Neural cell (in vitro differentiated cells): Measurements from ENCODE around the gene SRC. TPM values are rescaled to one million over a fixed set of nuclear protein-coding genes. Genes with fewer than 3 reads are reported as not detected.

Source experiments
- H2AFZ ChIP-seq: fragments of 200-600, 300-800 bp; sonication (generic), shearing (Covaris generic); 2 replicates; pipeline ENCODE4 v1.6.0; 2014; ENCODE audit warnings: low read depth, mild to moderate bottlenecking, antibody characterized with exemption, low read length, moderate library complexity
- H3F3A ChIP-seq: fragments of 200-600 bp; shearing (Covaris generic); 2 replicates; pipeline ENCODE4 v1.6.1; 2016; ENCODE audit warnings: mild to moderate bottlenecking, moderate library complexity, mixed read lengths, antibody characterized with exemption, low read length; ENCODE audit not compliant: insufficient read depth, poor library complexity, severe bottlenecking
- H3K27ac ChIP-seq: fragments of 200-600, 300-800 bp; sonication (generic), shearing (Covaris generic); 2 replicates; pipeline ENCODE4 v1.5.1; 2014; ENCODE audit warnings: mild to moderate bottlenecking, low read length, moderate library complexity
- H3K27me3 ChIP-seq: fragments of 300-800, 200-600 bp; sonication (generic), shearing (Covaris generic); 2 replicates; pipeline ENCODE4 v1.6.0; 2014; ENCODE audit warnings: mild to moderate bottlenecking, low read depth, low read length, moderate library complexity; ENCODE audit not compliant: insufficient read depth
- H3K36me3 ChIP-seq: fragments of 300-800, 200-600 bp; sonication (generic), shearing (Covaris generic); 2 replicates; pipeline ENCODE4 v1.5.1; 2014; ENCODE audit warnings: mild to moderate bottlenecking, antibody characterized with exemption, low read length, moderate library complexity; ENCODE audit not compliant: insufficient read depth
- H3K4me2 ChIP-seq: fragments of 300-800, 200-600 bp; sonication (generic), shearing (Covaris generic); 2 replicates; pipeline ENCODE4 v1.6.0; 2014; ENCODE audit warnings: mild to moderate bottlenecking, low read length
- H3K4me3 ChIP-seq: fragments of 300-800, 200-600 bp; sonication (generic), shearing (Covaris generic); 2 replicates; pipeline ENCODE4 v1.5.1; 2014; ENCODE audit warnings: mild to moderate bottlenecking, low read length, moderate library complexity
- H3K79me2 ChIP-seq: fragments of 200-600 bp; shearing (Covaris generic); replicated peaks from 2 replicates; pipeline ENCODE4 v1.6.0; 2014; ENCODE audit warnings: mild to moderate bottlenecking, low read length, moderate library complexity; ENCODE audit not compliant: insufficient read depth
- H3K9ac ChIP-seq: fragments of 300-800, 200-600 bp; sonication (generic), shearing (Covaris generic); 2 replicates; pipeline ENCODE4 v1.6.1; 2016; ENCODE audit warnings: mild to moderate bottlenecking, low read length, mixed read lengths
- H3K9me2 ChIP-seq: fragments of 200-600 bp; shearing (Covaris generic); 2 replicates; pipeline ENCODE4 v1.6.1; 2016; ENCODE audit warnings: mild to moderate bottlenecking, low read length, mixed read lengths; ENCODE audit not compliant: insufficient read depth
- H3K9me3 ChIP-seq: fragments of 200-600, 300-800 bp; sonication (generic), shearing (Covaris generic); 2 replicates; pipeline ENCODE4 v1.6.1; 2016; ENCODE audit warnings: mild to moderate bottlenecking, mixed run types, low read length, moderate library complexity, mixed read lengths
- H4K20me1 ChIP-seq: fragments of 200-600 bp; shearing (Covaris generic); 2 replicates; pipeline ENCODE4 v1.6.1; 2016; ENCODE audit warnings: mild to moderate bottlenecking, mixed run types; ENCODE audit not compliant: insufficient read depth
- EP300 ChIP-seq: fragments of 450-650 bp; conservative IDR thresholded peaks from 2 replicates; pipeline ENCODE4 v1.6.1; 2014; ENCODE audit warnings: antibody characterized with exemption, mild to moderate bottlenecking, moderate library complexity; ENCODE audit not compliant: poor library complexity, severe bottlenecking
- EZH2 ChIP-seq: fragments of 200-600, 300-800 bp; shearing (Covaris generic), sonication (generic); IDR thresholded peaks from 2 replicates; pipeline ENCODE4 v1.6.1; 2014; ENCODE audit warnings: antibody characterized with exemption, low read length, borderline replicate concordance, mild to moderate bottlenecking; ENCODE audit not compliant: insufficient read depth, poor library complexity, severe bottlenecking
- MXI1 ChIP-seq: fragments of 450-650 bp; conservative IDR thresholded peaks from 2 replicates; pipeline ENCODE4 v1.6.1; 2014; ENCODE audit warnings: antibody characterized with exemption, mild to moderate bottlenecking; ENCODE audit not compliant: poor library complexity, severe bottlenecking
- POLR2AphosphoS5 ChIP-seq: IDR thresholded peaks from 2 replicates; pipeline ENCODE4 v1.6.1; 2012
- RAD21 ChIP-seq: fragments of 450-650 bp; conservative IDR thresholded peaks from 2 replicates; pipeline ENCODE4 v1.6.1; 2014; ENCODE audit warnings: antibody characterized with exemption, mild to moderate bottlenecking, moderate library complexity
- SMC3 ChIP-seq: fragments of 450-650 bp; conservative IDR thresholded peaks from 2 replicates; pipeline ENCODE4 v1.6.1; 2014; ENCODE audit warnings: antibody characterized with exemption, mild to moderate bottlenecking, moderate library complexity; ENCODE audit not compliant: poor library complexity
- TAF1 ChIP-seq: IDR thresholded peaks from 2 replicates; pipeline ENCODE4 v1.6.1; 2012; ENCODE audit warnings: low read depth
- polyA plus RNA-seq: library from polyadenylated mRNA; depleted of rRNA; stranded (reverse); fragments of >200 nt; gene quantifications from 2 replicates; pipeline ENCODE4 v1.2.3, GENCODE V29; 2014
- TF ChIP-seq, protein P1 (sequence below): fragments of 450-650 bp; IDR thresholded peaks from 2 replicates; pipeline ENCODE4 v1.5.1; 2014; ENCODE audit warnings: antibody characterized with exemption, mild to moderate bottlenecking, moderate library complexity; ENCODE audit not compliant: poor library complexity, severe bottlenecking
- TF ChIP-seq, protein P2 (sequence below): IDR thresholded peaks from 2 replicates; pipeline ENCODE4 v1.6.1; 2012; ENCODE audit warnings: borderline replicate concordance

SRC gene
- polyA plus RNA-seq, 1 donor from 2014 or later = 39.0 TPM

DNA sequence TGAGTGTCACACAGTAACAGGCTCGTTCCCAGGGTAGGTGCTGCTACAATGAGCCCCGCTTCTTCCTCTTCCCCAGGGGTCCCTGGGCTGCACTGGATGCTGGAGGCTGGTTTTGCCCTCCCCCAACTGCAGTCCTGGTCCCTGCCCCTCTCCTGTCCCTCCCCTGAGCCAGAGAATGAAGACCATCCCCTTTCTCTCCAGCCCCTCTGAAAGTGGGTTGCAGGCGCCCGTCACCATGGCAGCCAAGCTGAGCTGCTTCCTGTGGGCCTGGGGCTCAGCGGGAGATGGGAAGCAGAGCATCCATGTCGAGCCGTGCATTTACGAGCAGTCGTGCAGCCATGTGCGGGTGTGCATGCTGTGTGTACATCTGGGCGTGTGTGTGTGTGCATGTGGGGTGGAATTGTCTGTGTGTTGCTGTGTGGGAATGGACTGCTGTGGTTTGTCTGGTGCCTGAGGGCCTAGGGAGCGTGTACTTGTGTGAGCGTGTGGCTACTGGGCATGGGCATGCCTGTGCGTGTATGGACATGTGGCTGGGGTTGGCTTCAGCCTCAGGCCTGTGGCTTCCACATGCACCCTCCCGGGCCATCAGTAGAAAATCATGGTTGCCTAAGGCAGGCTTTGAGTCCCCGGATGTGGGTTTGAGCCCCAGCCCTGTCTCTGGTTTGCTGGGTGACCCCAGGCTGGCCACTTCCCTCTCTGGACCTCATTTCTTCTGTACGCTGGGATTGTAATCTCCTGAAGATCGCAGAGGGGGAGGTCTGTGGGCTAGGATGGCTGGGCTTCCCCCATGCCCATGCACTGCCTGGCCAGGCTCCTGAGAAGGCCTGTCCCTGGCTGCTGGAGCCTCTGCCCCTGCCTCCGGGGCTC is 48.8 kb downstream of the SRC start:
- Histone ChIP-seq H3K4me2 (peak overlapping the region; percentile 48), H3F3A (no peaks in the 10 kb centered on the region), H3K9me3 (no peaks in the 10 kb centered on the region), H3K4me3 (peak overlapping the region; percentile 46), H3K9ac (peak overlapping the region; percentile 73), H3K36me3 (peaks cover 3% of the 10 kb centered on the region), H3K79me2 (no peaks in the 10 kb centered on the region), H4K20me1 (no peaks in the 10 kb centered on the region), H3K27ac (peak overlapping the region; percentile 93), H3K27me3 (no peaks in the 10 kb centered on the region), H2AFZ (no peak overlapping the region), H3K9me2 (no peaks in the 10 kb centered on the region)
- TF ChIP-seq EP300 (peak; percentile 71), MXI1 (peak; percentile 96), SMC3 (peak; percentile 58), EZH2 (no peak), POLR2AphosphoS5 (peak; percentile 84), RAD21 (peak; percentile 45), TAF1 (no peak)
- TF ChIP-seq, protein P1, sequence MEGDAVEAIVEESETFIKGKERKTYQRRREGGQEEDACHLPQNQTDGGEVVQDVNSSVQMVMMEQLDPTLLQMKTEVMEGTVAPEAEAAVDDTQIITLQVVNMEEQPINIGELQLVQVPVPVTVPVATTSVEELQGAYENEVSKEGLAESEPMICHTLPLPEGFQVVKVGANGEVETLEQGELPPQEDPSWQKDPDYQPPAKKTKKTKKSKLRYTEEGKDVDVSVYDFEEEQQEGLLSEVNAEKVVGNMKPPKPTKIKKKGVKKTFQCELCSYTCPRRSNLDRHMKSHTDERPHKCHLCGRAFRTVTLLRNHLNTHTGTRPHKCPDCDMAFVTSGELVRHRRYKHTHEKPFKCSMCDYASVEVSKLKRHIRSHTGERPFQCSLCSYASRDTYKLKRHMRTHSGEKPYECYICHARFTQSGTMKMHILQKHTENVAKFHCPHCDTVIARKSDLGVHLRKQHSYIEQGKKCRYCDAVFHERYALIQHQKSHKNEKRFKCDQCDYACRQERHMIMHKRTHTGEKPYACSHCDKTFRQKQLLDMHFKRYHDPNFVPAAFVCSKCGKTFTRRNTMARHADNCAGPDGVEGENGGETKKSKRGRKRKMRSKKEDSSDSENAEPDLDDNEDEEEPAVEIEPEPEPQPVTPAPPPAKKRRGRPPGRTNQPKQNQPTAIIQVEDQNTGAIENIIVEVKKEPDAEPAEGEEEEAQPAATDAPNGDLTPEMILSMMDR = no peak
- TF ChIP-seq, protein P2, sequence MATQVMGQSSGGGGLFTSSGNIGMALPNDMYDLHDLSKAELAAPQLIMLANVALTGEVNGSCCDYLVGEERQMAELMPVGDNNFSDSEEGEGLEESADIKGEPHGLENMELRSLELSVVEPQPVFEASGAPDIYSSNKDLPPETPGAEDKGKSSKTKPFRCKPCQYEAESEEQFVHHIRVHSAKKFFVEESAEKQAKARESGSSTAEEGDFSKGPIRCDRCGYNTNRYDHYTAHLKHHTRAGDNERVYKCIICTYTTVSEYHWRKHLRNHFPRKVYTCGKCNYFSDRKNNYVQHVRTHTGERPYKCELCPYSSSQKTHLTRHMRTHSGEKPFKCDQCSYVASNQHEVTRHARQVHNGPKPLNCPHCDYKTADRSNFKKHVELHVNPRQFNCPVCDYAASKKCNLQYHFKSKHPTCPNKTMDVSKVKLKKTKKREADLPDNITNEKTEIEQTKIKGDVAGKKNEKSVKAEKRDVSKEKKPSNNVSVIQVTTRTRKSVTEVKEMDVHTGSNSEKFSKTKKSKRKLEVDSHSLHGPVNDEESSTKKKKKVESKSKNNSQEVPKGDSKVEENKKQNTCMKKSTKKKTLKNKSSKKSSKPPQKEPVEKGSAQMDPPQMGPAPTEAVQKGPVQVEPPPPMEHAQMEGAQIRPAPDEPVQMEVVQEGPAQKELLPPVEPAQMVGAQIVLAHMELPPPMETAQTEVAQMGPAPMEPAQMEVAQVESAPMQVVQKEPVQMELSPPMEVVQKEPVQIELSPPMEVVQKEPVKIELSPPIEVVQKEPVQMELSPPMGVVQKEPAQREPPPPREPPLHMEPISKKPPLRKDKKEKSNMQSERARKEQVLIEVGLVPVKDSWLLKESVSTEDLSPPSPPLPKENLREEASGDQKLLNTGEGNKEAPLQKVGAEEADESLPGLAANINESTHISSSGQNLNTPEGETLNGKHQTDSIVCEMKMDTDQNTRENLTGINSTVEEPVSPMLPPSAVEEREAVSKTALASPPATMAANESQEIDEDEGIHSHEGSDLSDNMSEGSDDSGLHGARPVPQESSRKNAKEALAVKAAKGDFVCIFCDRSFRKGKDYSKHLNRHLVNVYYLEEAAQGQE = peak; percentile 28

- no peaks in the 10 kb centered on the region for H3K36me3 ChIP-seq
- peak overlapping the region; percentile 93 for H3K27ac ChIP-seq
- no peak for TF ChIP-seq POLR2AphosphoS5
- no peak for TF ChIP-seq EZH2
- no peak for TF ChIP-seq MXI1
- no peak for TF ChIP-seq EP300
- H2AFZ ChIP-seq = no peak overlapping the region
- no peaks in the 10 kb centered on the region for H4K20me1 ChIP-seq
- H3K9me3 ChIP-seq = no peaks in the 10 kb centered on the region
- H3K4me3 ChIP-seq = peak overlapping the region; percentile 46
- H3K27me3 ChIP-seq = no peaks in the 10 kb centered on the region
- H3K9me2 ChIP-seq = no peaks in the 10 kb centered on the region
- no peak overlapping the region for H3K4me2 ChIP-seq
- H3K79me2 ChIP-seq = no peaks in the 10 kb centered on the region
- H3K9ac ChIP-seq = peak overlapping the region; percentile 73
- H3F3A ChIP-seq = no peaks in the 10 kb centered on the region
Observed at GRCh38 chr20:37395410-37395797, 49.5 kb downstream of the SRC start.
